Inferior parietal cortex (tissue), 1 donor: Measurements from ENCODE around the gene CELF2.

Experiments used
- DNase-seq: peaks from one replicate; pipeline ENCODE4 v3.0.0-alpha.2; 2016; ENCODE audit errors: extremely low spot score

CELF2 gene

DNA sequence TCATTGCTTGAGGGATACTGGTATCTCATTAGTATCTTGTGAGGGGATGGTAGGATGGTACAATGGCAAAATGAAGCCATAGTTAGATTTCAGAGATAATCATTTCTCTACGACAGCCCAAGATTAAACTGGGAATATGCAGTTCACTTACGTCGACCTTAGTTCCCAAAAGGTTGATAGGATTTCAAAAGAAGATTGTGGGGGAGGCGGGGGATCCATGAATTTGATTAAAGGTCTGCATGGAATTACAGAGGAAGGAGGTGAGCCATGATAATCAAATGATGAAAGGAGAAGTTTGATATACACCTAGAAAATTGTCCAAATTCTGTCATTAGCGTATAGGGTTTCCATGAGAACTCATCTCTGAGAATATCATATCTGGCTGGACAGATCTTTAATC lies 206.6 kb downstream of the CELF2 start:
- DNase-seq, result no peak

DNA sequence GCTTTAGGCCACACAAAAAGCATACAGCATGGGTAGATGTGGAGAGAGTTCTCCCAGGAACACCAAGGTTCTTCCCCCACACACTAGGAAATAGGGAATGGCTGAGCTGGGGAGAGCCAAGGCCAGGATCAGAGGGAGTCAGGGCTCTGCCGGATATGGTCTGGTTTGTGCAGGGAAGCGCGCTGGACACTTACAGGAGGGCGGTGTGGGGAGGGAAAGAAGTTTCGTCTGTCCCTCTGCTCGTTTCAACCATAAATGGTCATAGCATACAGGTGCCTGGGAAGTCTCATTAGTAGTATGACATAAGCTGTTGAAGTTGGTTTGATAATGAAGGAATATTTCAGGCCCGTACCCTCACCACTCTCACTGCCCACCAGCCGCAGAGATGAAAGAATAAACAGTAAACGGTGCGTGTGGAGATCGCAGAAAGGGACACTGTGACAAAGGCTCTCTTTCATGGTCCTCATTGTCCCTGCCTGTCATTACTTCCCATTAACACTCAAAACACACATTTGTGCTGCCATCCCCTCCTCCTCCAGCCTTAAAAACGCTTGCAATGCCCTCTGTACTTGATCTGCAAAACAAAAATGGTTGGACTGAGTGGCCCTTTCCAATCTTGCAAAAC lies 207.2 kb downstream of the CELF2 start:
- DNase-seq, result no peak

DNA sequence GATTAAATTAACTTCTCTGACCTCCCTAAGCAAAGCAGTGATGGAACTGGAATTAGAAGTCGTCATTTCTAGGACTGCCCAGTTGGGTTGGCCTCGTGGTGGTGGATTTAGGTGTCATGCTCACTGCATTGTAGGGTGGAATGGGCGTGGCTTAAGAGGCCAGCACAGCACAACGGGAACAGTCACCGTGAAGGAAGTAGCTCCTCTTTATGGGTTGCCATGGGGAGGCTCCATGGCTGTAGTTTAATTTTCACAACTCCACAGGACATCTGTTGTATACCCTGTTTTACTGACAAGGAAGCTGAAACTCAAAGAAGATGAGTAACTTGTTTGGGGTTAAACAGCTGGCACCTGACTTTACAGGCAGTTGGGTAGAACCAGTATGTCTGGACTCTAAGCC lies 208.3 kb downstream of the CELF2 start:
- no peak for DNase-seq

DNA sequence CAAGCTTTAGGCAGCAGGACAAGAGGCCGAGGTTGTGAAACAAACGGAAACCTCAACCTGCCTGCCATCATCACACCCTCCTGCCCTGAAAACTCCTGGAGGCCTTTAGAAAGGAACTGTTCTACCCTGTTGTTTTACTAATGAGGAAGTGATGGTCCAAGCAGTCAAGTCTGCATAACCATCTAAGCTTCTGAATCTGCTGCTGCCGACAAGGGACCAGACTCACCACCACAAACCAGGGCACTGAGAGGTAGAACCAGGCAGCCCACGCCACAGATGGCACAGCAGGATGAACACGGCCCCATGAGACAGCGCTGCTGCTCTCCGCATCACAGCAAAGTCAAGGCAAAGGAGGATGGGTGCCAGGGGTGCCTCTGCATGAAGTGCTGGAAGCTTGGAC lies 209.4 kb downstream of the CELF2 start:
- DNase-seq, result no peak

DNA sequence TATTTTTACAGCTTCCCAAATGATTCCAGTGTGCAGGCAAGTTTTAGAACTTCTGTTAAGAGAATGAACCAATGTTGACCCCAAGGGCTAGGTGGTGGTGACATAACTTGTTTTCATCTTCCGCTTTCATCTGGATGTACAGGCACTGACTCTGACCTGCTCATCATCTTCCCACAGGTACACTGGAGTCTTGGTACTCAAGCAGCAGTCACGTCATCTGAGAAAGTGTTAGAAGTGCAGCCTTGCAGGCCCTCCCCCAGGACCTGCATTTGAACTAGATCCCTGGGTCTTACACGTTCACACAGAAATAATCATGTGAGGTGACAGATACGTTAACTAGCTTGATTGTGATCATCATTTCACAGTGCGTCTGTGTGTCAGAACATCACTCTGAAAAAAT lies 212.2 kb downstream of the CELF2 start:
- DNase-seq, result no peak

DNA sequence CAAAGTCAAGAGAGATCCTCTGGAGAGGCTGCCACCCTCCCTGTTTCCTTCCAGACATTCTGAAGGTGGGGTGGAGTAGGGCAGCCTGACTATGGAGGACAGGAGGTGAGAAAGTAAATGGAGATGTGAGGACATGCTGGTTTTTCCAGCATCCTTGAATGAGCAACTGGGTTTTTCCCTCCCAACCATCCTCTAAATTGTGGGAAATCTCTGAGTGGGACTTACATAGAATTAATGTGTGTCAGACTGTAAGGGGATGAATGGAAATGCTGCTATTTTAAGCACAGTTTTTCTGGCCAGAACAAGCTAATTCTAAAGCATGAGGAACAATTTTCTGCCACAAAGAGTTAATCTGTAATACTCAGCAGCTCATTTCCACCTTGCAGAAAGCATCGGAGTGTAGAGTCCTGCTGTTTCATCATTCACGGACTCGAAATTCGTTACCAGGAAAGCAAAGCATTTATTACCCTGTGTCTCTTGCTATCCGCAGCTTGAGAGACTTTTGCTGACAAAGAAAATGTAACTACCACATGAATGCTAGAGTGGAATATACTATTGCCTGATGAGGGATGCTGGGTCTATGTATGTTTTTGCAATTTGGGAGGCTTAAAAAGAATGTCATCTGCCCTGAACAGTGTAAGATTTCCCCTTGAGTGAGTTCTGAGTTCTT lies 213.0 kb downstream of the CELF2 start:
- no peak for DNase-seq

DNA sequence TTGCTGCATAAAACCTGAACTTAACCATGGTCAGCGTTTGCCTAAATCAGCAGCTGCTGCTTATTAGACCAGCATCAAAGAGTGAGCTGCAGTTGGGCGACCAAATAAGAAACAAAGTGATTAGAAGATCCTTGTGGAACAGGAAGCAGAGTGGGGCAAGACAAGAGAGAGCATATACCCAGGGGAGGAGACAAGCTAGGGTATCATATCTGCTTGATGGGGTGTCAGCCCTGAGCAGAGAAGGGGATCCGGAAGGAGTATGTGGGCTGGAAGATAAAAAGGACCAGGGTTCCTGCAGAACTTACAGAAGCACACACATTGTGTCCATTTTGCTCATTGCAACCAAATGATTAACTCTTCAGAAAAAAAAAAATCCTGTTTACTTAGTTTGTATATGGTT lies 213.6 kb downstream of the CELF2 start:
- DNase-seq, result no peak

DNA sequence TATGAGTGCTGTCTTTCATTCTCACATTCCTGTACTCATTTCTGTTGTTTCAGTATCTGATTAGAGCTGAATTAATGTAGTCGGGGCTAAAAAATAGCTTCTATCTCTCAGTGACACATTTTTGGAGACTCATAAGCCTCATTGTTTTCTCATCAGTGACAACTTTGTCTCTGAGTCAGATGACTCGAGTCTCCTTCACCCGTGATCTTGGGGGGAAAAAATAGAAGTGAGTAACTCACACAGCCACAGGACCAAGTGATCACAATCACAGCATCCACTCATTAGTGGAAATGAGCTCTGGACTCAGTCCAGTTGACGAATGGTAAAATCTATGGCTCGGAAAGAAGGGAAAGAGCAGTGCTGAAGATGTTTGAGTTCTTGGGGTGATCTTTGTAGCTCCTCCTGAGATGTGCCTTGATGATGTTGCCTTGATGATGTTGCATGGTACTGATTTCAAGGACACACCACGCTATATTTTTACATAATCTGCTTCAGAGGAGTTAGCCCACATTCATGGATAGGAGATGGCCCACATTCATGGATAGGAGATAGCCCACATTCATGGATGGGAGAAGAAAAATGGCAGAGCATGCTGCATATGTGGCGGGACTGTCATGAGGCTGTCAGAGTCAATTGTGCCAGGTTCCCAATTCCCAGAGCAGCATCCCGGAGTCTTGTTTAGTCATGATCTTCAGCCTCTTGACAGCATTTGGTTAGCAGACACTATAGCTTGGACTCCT lies 214.7 kb downstream of the CELF2 start:
- no peak for DNase-seq

DNA sequence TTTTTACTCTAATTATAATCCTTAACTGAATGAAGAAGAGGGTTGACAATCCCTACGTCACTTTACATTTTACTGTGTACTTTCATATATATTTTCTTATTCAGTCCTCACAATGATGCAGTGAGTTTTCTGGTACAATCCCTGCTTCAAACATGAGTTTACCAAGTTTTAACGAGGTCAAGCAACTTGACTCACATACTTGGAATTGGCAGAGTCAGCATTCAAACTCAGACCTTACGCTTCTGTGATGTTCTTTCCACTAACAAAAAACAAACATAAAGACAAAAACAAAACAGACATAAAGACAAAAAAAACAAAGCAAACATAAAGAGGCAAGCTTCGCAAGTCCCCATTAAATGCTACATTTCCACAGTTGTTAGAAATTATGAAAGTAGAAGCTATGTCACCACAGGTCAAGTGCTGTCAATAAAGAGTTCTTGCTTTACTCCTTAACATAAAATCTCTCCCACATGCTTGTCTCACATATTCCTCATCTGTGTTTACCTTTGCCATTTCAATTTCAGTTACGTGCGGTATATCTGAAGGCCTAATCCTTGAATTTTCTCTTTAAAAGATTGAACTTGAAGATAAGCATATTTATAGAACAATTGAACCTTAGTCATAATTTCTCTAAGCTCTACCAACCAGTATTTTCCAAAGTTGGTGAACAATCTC lies 217.3 kb downstream of the CELF2 start:
- DNase-seq, result no peak

DNA sequence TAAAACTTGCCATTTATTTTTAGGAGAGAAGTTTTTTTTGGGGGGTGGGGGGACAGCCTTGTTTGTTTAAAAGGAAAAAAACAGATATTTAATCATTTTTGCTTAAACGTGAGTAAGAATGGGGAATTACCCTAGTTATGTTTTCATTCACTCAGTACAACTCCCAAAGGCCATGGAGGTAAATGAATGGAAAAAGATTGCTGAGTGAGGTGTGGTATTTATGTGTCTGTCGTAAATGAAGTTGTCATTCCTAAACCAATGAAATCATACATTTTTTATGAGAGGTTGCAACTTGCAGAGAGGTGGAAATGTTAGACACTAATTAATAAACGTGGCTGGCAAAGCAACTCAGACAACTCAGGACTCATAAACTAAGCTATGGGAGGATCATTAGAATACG lies 218.1 kb downstream of the CELF2 start:
- no peak for DNase-seq

DNA sequence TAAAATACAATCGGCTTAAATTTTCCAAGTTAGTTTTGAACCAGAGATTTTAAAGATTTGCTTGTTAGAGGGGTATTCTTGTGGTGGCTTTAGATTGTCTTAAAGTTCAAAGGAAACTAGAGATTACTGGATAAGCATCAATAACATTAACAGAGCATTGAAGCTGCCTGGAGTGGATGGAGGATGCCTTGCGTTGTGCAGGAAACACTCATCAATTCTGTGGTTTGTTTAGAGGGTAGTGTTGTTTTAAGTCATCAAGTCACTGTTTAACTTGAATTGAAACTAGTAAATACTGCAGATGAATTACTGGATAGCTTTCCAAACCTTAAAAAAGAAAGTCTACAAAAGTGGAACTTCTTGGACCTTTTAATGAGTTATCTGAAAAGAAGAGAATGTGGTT lies 218.6 kb downstream of the CELF2 start:
- no peak for DNase-seq

DNA sequence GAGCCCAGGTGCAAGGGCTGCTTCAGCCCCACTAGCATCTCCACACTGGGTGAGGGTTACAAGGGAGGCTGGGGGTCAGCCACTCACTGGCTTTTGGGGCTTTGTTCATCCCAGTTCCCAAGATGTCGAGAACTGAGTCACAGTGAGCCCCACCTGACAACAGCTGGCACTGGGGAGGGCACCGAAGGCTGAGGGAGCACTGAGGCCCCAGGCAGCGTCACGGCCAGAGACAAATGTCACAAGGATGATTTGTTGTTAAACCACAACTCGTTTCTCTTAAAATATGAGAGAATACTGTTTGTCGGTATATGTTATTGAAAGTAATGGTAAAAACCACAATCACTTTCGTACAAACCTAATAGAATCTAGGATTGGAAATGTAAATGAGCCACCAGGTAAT lies 219.9 kb downstream of the CELF2 start:
- DNase-seq, result no peak

DNA sequence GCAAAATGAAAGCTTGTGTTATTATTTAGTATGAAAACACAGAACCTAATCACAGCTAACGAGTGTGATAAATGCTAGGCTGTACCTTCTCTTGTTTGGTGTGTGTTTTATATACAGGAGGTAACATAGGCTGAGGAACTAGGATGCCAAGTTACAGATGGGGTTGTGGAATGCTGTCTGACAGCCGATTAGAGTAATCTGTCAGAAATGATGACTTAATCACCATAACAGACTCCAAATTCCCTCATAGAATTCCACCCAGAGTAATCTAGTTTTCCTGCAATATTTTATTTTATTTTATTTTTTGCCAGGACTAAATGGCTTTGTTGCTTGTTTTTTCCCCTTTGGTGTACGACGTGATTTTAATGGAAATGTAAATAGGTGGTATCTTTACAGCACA lies 221.2 kb downstream of the CELF2 start:
- no peak for DNase-seq

DNA sequence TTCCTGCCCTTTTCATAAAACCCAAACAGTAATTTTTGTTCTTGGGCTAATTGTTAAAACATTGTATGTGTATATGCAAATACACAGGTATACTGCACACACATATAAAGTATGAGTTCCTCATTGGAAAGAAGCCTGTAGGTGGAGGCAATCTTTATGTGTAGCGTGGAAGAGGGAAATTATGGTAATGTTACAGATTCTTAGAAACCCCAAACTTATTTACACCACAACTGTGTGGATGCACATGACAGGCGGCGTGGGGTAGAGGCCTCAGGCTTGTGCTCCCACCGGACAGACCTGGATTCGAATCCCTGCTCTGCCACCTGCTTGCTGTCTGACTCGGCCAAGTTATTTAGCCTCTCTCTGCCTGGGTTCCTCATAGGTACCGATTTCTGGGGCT lies 223.0 kb downstream of the CELF2 start:
- no peak for DNase-seq

DNA sequence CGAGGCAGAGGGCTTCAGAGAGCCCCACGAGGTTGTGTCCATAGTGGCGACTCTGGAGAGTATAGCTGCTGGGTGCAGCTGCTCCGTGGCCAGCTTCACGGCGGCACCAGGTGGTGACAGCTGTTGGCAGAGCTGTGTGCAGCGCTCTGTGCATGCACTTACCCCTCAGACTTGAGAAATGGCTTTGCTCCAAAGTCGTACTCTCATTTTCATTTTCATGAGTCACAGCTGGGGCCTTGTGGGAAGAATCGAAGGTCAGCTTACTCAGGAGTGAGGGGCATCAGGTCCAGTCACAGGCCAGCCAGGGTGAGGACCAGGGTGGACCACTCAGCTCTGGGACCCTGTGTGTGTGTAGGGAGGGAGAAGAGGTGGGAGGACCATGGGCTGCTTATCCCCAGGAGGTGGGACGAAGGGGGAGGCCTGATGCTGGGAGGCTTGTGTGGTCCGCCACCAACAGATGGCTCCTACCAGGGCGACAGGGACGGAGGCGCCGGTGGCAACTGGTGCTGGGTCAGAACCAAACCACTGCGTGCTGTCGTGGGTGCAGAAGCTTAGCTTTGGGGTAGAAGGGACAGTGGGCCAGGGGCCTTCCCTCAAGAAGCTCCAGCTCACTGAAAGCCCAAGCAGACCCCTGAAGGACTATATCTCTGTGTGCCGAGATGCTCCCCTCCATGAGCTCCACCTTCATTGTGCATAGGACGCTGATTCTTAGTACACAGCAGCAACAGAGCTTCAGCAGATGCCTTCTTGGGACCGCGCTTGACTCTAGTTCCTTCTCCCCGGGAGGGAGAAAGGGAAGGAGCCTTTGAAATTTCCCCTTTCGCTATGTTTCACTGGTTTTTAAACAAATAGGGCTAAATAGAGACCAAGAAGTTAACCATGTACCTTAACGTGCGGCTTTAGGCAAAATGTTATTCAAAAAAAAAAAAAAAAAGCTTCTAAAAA lies 225.0 kb downstream of the CELF2 start:
- DNase-seq, result no peak

DNA sequence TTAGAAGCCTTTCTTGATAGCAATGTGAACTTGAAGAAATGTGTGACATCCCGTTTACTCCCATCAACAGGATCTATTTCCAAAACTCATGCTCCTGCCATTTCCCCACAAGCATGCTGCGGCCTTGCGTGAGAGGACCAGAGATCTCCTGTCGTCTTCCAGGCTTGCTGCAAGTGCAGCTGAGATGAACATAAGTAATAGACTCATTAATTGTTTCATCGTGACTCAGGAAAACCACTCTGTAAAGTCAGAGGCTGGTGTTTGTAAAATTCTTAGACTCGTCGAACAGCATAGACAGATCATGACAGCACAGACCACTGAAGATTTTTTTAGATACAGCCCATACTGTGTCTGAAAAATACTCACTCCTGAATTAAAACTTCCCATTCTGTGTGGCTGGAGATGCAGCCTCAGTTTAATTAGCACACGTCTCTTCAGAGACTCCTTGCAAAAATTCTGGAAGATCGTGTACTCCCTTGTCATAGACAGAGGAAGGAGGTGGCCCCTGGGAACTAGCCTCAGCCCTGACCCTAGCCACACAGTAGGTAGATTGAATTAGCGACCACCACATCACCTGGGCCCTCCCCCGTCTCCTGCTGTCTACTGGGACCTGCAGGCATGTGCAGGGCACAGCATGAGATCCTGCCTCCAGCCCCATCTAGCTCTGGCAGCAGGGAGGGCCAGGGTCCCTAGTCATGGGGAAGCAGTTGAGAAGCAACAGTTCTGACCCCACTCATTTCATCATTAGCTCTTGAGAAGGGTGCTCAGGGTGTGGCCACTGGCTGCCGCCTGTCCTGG lies 226.0 kb downstream of the CELF2 start:
- DNase-seq, result no peak

DNA sequence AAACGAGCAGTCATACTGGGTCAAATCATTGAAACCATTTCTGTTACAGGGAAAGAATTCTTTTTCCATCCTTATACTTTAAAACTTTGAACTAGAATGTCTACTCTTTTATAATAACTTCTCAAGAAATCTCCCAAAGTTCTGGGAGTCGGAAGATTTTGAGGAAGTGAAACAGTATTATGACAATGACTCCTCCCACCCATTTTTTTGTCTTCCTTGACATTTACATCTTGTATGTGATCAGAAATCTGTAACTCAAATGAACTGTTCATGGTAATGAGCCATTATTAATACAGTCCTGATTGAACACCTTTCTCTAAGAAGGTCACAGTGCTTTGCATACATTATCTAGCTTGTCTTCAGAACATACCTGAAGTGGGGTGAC lies 227.4 kb downstream of the CELF2 start:
- DNase-seq, result no peak

DNA sequence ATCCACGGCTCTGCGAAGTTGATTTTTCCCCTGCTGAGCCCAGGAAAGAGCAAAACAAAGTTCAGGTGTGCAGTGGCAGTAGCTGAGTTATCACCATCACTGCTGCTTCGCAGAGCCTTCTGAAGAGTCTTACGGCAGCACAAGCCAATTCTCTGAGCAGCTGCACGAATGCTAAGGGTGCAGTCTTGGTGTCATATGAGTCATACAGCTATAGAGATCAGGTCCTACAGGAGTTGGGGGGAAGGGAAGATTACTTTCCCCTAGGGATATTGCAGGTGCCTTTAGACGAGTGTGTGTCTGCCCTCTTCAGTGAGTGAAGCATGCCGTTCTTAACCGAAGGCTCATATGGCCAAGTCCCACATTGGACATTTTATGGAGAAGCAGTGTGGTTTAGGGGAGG lies 227.8 kb downstream of the CELF2 start:
- DNase-seq, result no peak

DNA sequence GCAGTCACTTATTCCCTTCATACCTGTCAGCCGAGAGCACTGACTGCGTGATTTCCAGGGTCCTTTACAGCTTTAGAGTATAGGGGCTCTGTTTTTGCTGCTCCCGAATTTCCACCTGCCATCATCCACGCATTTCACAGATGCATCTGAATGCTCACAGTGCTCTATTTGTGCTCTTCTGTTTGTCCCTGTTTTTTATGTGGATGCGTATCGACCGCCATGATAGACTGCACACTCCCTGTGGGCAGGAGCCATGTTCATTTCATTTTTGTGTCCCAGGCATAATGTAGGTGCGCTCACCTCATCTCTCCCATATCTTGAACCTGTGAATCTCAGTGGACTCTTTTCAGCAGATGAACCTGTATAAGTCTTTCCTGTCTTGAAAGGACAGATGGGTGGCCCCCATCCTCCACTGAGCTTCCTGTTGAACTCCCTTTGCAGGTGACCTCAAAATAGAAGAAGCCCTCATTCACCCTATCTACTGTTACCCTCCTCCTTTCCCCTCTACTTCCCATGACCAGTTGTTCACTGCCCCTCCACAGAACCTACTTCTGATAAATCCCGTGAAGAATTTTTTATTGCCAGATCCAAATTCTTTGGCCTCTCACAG lies 228.4 kb downstream of the CELF2 start:
- no peak for DNase-seq

DNA sequence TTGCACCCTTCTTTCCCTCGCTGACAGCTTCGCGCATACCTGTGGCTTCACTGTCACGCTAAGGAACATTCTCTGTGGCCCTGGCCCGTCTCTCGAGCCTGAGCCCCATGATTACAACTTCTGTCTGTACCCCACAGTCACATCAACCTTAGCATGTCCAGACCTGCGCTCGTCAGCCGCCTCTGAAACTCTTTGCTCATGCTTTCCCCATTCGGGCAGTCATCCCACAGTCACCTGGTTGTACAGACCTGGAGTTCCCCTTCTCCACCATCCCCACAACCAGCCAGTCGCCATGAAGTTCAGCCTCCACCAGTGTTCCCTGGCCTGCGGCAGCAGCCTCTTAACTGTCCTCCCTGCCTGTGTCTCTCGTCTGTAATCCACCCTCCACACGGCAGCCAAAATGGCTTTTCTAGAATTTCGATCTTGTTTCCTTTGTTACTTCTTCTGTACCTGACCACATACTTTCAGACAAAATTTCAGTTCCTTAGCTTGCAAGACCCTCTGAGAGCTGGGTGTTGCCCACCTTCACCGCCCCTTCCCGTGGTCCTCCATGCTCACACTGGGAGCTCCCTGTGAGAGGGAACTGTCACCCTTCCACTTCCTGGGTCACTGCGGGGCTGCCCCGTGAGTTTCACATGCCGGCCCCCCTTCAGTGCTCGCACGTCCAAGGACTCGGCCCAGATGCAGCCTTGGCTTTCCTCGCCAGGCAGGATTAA lies 229.2 kb downstream of the CELF2 start:
- no peak for DNase-seq
